ENCODE data around the gene BHLHE23.

- TF ChIP-seq CTCF (IDR thresholded peaks at IDR 0.05) (no peak), POLR2A (IDR thresholded peaks at IDR 0.05) (no peak)
Observed at GRCh38 chr20:63045401-63045800, 38.6 kb upstream of the BHLHE23 start.

Data from uterus (tissue), 2 donors.